Measurements from ENCODE around the gene TP63. TPM values are rescaled to one million over a fixed set of nuclear protein-coding genes. Genes with fewer than 3 reads are reported as not detected.

The TP63 gene
- total RNA-seq, 1 experiment from 2014 or later = not detected

- Histone ChIP-seq H3K27ac (ENCODE audit: insufficient read length, low read depth, low read length) (no peak overlapping the region), H3K18ac (ENCODE audit: insufficient read length, low read depth, low read length) (no peak overlapping the region), H4K91ac (ENCODE audit: insufficient read length, low read depth, low read length) (no peak overlapping the region), H3T11ph (ENCODE audit: low read length) (no peak overlapping the region), H2AFZ (ENCODE audit: low read length) (no peak overlapping the region), H4K5ac (ENCODE audit: insufficient read length, low read depth, low read length) (no peak overlapping the region), H4K20me1 (ENCODE audit: control insufficient read depth, insufficient read depth, insufficient read length) (no peaks in the 10 kb centered on the region), H2AK5ac (ENCODE audit: insufficient read length, low read length) (no peak overlapping the region), H2BK15ac (ENCODE audit: low read depth, low read length) (no peak overlapping the region), H3K9ac (ENCODE audit: extremely low read depth, insufficient read length, low read length) (no peak overlapping the region), H3K79me1 (ENCODE audit: insufficient read depth, low read depth, low read length, poor library complexity, severe bottlenecking) (no peaks in the 10 kb centered on the region), H3K9me3 (ENCODE audit: control insufficient read depth, low read depth, low read length) (no peaks in the 10 kb centered on the region), H3K23ac (ENCODE audit: insufficient read length, low read depth, low read length) (no peak overlapping the region), H2BK5ac (ENCODE audit: insufficient read length, low read length) (no peak overlapping the region), H3K56ac (ENCODE audit: insufficient read length, low read depth, low read length) (no peak overlapping the region), H2BK12ac (ENCODE audit: insufficient read length, low read depth, low read length) (no peak overlapping the region), H3K14ac (ENCODE audit: insufficient read depth, low read length) (no peak overlapping the region), H2BK120ac (ENCODE audit: low read depth, low read length, poor library complexity, severe bottlenecking) (no peak overlapping the region), H3K4ac (ENCODE audit: low read depth, low read length) (no peak overlapping the region), H3K27me3 (ENCODE audit: insufficient read depth, low read length) (peaks cover 12% of the 10 kb centered on the region; the same call in 1 of the 2 replicates), H3K4me1 (ENCODE audit: insufficient read depth, low read length) (no peaks in the 10 kb centered on the region), H2BK20ac (ENCODE audit: low read depth, low read length, poor library complexity, severe bottlenecking) (no peak overlapping the region), H3K79me2 (ENCODE audit: insufficient read depth, low read length) (no peaks in the 10 kb centered on the region), H4K8ac (replicated peaks; ENCODE audit: insufficient read length, low read depth, low read length) (no peak overlapping the region), H3K4me2 (ENCODE audit: insufficient read depth, insufficient read length, low read length) (no peak overlapping the region), H3K23me2 (ENCODE audit: insufficient read length, low read depth, low read length, poor library complexity, severe bottlenecking) (no peaks in the 10 kb centered on the region)
- Mint-ChIP-seq H3K27ac (no peak overlapping the region), H3K36me3 (ENCODE audit: insufficient read depth in 1 of 3, low read depth in 3 of 3) (no peaks in the 10 kb centered on the region), H3K4me1 (peaks cover 7 to 10% of the 10 kb centered on the region in 2 experiments), H3K9me3 (peaks cover 0 to 3% of the 10 kb centered on the region in 2 experiments; a peak in 2 of 5 replicates), H3K27me3 (ENCODE audit: low read depth) (peaks cover 77% of the 10 kb centered on the region), H3K4me3 (no peak overlapping the region)
- DNase-seq = no peak
- no peak for TF ChIP-seq CTCF (conservative IDR thresholded peaks at IDR 0.05)
- WGBS (ENCODE audit: extremely low coverage, insufficient read length, low lambda C conversion rate) = no CpG with 5 or more reads among the region's 6 CpGs
Observed at GRCh38 chr3:189781415-189781814, 150.2 kb downstream of the TP63 start.

Measured in H9 (cell line).